HG02798 (cell line): Measurements from ENCODE around the gene ADAMTS13.

Experiments
- ATAC-seq: cut with Tn5 transposase; IDR thresholded peaks from one replicate; pipeline ENCODE4 v1.9.1; 2021; ENCODE audit warnings: mild to moderate bottlenecking; ENCODE audit not compliant: unreplicated experiment, poor library complexity

ADAMTS13 gene

GRCh38 chr9:133484671-133485437, 62.7 kb downstream of the ADAMTS13 start:
- no peak for ATAC-seq

DNA sequence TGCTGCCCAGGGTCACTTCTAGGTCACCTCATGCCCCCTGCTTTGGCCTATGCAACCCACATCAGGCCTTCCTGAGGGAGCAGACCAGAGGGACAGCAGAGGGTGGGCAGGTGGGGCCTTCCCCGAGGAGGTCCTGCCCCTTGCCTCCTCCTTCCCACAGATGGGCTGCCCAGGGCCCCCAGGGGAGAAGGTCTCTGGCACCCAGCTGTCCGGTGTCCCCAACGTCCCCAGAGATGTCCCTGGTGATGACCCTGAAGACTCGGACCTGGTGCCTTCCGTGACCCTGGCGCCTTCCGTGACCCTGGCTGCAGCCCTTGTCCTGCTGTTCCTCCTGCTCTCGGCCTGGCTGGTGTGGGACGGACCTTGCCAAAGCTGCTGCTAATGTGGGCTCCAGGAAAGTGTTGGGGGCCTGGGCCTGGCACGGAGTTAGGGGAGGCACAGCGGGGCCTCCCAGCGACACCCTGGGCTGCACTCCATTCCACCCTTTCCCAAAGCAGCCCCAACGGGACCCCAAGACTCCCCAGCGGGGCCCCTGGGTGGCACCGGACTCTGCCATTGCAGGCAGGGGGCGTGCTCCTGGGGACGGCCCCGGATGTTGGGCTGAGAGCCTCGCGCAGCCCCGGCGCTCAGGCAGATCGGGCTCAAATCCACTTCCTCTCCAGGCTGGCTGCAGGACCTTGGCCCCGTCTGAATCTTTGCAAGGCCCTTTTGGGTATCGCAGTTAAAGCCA, 63.5 kb downstream of the ADAMTS13 start:
- no peak for ATAC-seq

DNA sequence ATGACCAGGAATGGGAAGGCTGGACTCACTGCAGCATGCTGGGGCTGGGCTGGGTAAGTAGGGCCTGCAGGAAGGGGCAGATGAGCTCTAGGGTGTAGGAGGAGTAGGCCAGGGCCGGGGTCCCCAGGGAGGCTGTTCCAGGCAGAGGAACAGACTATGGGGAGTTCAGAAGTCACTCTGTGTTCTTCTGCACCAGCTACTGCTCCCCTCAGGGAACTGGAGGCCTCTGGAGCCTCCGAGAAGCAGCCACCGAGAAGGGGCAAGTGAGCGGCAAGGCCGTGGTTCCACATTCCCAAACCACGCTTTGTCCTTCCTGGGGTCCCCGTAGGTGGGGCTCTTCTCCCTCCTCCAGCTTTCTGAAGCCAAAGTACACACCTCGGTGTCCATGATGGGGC, 65.2 kb downstream of the ADAMTS13 start:
- no peak for ATAC-seq

- ATAC-seq = no peak
These were observed 66.6 kb downstream of the ADAMTS13 start for GRCh38 chr9:133488686-133489252.

DNA sequence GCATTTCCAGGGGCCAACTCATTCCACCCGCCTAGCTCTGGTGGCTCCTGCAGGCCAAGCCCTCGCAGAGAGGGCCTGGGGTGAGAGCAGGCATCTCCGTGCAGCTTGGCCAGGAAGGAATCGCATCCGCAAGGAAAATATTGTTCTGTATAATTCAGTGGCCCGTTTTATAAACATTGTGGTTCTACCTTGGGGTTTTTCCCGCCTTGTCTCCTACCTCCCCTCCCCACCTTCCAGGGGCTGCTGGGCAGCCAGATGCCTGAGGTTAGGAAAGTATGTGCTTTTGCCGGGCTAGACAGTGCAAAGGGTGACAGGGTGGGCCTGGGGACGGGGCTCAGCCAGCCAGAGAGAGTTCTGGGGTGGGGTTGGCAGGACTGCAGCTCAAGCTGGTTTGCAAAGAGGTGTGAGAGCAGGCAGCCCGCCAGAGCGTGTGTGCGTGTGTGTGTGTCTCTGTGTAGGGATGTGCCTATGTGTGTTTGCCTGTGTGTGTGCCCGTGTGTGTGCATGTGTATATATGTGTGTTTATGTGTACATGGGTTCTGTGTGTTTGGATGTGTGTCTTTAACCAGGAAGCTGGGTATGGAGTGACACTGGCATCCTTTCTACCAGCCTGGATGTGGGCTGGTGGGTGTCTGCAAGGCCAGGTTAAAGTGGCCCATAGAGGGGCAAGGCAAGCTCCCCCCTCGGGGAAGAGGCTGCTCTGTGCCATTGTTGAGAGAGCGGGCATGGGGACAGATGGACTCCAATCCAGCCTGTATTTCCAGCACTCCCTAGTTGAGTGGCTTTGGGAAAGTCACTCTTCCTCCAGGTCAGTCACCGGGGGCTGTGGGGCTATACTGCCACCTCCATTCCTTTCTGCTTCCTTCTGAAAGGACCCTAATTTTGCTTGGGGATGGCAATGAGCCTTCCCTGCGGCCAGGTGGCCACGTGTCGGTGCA, 67.4 kb downstream of the ADAMTS13 start:
- ATAC-seq = no peak

GRCh38 chr9:133490201-133490681, 68.1 kb downstream of the ADAMTS13 start:
- no peak for ATAC-seq

DNA sequence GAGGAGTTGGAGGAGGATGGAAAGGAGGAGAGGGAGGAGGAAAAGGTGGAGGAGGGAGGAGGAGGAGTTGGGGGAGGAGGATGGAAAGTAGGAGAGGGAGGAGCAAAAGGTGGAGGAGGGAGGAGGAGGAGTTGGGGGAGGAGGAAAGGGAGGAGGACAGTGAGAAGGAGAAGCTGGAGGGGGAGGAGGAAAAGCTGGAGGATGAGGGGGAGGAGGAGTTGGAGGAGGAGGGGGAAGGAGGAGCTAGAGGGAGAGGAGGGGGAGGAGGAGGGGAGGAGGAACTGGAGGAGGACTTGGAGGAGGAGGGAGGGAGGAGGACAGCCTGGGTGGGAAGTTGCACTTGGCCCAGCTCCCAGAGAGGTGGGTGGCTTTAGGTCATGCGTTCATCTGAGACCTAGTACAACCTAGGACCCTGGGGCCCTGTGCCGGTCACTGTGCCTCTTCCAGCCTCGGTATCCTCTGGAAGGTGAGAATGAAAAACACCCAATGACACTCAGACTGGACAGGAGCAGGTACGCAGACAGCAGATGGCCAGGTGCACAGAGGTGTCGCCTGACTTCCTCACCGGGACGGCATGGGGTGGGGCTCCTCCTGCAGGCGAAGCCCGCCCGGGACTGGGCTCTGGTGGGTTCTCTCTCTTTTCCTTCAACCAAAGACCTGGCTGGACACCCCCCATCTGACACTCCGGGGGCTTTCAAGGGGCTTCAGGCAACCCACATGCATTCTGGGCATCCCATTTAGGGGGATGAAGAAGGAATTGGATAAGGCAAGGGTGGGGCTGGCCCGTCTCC, 68.9 kb downstream of the ADAMTS13 start:
- no peak for ATAC-seq

DNA sequence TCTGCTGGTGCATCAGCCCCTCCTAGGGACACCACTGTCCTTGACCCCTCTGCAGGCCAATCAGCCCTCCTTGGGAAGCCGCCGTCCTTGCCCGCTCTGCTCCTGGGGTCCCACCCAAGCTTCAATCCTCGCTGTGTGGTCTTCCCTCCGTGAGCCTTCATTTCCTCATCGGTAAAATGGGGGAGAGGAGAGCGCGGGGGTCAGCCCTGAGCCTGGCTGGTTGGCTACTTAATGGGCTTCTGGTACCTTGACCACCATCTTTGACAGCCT, 69.4 kb downstream of the ADAMTS13 start:
- ATAC-seq = no peak

DNA sequence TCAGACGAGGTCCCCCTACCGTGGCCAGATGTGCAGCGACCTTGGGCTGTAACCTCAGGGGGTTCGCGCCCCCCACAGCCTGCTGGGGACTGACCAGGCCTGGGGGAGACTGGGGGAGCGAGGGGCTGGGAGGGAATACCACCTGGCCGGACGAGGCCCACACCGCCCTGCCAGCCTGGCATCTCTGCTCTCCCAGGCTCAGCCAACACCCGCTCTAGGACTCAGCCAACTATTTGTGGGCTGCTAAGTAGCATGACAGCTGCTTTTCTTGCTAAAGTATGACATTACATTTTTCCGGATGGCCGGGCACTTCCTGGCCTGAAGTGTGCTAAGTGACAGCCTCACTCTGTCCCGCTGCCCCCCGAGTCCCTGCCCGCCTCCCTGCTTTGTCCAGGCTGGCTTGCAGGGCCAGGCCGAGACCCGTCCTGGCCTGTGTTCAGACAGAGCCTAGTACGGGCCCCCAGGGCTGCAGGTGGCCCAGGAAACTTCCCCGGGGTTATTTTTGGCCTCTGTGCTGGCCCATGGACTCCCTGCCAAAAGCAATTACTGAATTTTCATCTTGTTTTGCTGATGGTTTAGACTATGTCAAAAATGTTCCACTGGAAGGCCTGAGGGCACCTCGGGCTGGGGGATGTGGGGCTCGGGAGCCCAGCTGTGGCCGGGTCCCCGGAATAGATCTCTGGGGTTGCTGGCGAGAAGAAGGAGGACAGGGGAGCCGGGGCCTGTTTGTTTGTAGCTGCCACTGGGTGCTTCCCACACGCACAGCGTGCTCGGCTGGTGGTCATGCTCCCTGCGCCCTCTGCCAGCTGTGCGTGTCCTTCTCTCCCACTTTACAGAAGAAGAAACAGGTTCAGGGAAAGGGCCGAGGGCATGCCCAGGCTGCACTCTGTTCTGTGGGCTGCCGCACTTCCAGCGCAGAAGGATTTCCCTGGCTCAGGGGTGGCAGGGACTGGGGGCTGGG, 70.2 kb downstream of the ADAMTS13 start:
- ATAC-seq = no peak

- ATAC-seq = no peak
These were observed 71.3 kb downstream of the ADAMTS13 start for GRCh38 chr9:133493428-133493827.

GRCh38 chr9:133493845-133494540, 71.8 kb downstream of the ADAMTS13 start:
- no peak for ATAC-seq

GRCh38 chr9:133494636-133495326, 72.6 kb downstream of the ADAMTS13 start:
- no peak for ATAC-seq

DNA sequence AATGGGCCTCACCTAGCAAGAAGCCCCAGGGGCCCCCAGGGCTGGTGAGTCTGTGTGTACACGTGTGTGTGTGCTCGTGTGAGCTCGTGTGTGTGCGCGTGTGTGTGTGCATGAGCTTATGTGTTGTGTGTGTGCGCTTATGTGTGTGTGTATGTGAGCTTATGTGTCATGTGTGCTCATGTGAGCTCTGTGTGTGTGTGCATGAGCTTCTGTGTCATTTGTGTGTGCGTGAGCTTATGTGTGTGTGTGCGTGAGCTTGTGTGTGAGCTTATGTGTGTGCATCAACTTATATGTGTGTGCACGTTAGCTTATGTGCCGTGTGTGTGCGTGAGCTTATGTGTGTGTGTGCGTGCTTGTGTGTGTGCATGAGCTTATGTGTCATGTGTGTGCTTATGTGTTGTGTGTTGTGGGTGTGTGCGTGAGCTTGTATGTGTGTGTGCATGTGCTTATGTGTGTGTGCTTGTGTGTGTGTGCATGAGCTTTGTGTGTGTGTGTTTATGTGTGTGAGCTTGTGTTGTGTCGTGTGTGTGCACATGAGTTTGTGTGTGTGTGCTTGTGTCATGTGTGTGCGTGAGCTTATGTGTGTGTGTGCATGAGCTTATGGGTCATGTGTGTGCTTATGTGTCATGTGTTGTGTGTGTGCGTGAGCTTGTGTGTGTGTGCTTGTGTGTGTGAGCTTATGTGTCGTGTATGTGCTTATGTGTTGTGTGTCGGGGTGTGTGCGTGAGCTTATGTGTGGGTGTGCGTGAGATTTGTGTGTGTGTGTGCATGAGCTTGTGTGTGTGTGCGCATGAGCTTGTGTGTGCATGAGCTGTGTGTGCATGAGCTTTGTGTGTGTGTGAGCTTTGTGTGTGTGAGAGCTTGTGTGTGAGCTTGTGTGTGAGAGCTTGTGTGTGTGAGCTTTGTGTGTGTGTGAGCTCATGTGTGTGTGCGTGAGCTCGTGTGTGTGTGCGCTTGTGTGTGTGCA, 73.4 kb downstream of the ADAMTS13 start:
- no peak for ATAC-seq

DNA sequence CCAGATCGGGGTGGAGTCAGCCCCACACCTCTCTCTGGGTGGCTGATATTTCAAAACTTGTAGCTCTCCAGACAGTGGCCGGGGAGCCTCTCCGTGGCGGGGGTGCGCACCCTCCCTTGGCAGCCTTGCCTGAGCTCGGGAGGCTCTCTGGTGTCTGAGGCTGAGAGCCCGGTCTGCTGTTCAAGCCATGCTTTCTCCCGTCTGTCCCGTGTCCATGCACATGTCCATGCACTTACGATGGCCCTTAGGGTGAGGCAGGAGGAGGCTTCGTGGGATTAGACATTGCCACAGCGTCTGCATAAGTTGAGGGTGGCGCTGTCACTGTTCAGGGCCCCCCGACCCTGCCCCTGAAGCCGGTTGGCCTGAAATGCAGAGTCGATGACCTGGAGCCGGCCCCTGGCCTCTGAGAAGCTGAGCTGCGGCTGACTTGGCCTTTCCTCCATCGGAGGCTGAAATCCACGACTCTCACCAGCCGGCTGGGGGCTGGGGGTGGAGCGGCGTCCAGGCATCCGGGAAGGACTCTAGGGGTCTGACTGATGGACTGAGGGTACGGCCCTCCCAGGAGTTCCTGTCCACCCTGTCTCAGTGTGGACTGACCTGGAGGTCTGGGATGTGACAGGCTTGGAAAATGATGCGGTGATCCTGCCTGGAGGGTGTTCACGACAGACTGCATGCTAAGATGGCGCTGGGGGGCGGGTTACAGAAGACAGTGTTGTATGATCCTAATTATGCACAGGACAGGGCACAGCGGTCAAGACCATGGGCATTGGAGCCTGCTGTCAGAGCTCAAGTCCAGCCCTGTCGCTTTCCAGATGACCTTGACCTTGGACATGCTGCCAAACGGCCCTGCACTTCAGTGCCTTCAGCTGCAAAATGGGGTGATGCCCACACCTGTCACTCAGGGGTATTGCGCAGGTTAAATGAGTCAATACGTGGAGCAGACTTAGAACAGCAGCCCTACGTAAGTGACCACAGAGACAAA, 75.0 kb downstream of the ADAMTS13 start:
- no peak for ATAC-seq
